HEK293 (cell line): Measurements from ENCODE around the gene HDAC10.

ENCODE experiments used
- CTCF ChIA-PET: fragments of 350-600 bp; formaldehyde crosslinking; extraction: SDS; loops from one replicate; lab custom pipeline; 2021; ENCODE audit warnings: antibody characterized with exemption; lab: Yijun Ruan, JAX
- POLR2A ChIA-PET: fragments of 300-600 bp; formaldehyde crosslinking; extraction: SDS; loops from one replicate; lab custom pipeline; 2020; ENCODE audit warnings: antibody characterized with exemption, inconsistent platforms; lab: Yijun Ruan, JAX
- H3K27ac ChIP-seq: fragments of 200-500 bp; sonication (Bioruptor generic); 2 replicates; pipeline ENCODE4 v1.5.1; 2014; ENCODE audit warnings: low read depth, low read length, control low read depth, inconsistent platforms; ENCODE audit errors: extremely low read depth
- H3K36me3 ChIP-seq, 2 experiments: fragments of 200-500 bp in 1 of 2; sonication (Bioruptor generic) in 1 of 2; 1 replicate in 1 of 2; 2 replicates in 1 of 2; pipeline ENCODE4 v1.5.1; 2014 to 2017; ENCODE audit warnings: inconsistent platforms in 2 of 2, low read length in 2 of 2; ENCODE audit not compliant: control insufficient read depth in 2 of 2, insufficient read depth in 1 of 2
- H3K4me1 ChIP-seq: fragments of 200-500 bp; sonication (Bioruptor generic); 2 replicates; pipeline ENCODE4 v1.5.1; 2014; ENCODE audit warnings: mild to moderate bottlenecking, low read length, inconsistent platforms; ENCODE audit not compliant: control insufficient read depth, insufficient read depth
- H3K4me3 ChIP-seq: 2 replicates; pipeline ENCODE4 v1.5.1; 2011; ENCODE audit warnings: low read depth, mild to moderate bottlenecking, control low read depth, low read length, moderate library complexity
- H3K9me3 ChIP-seq: fragments of 200-500 bp; sonication (Bioruptor generic); 2 replicates; pipeline ENCODE4 v1.5.1; 2014; ENCODE audit warnings: low read depth, low read length, inconsistent platforms; ENCODE audit not compliant: control insufficient read depth, insufficient read depth
- BCL11A ChIP-seq: fragments of 450-650 bp; formaldehyde crosslinking; IDR thresholded peaks from 2 replicates; pipeline ENCODE4 v1.5.1; 2016; ENCODE audit warnings: low read depth, missing biosample characterization, missing genetic modification characterization
- EGR2 ChIP-seq: fragments of 450-650 bp; formaldehyde crosslinking; IDR thresholded peaks from 2 replicates; pipeline ENCODE4 v1.5.1; 2016; ENCODE audit warnings: low read depth, missing biosample characterization, missing genetic modification characterization
- GLI4 ChIP-seq: fragments of 450-650 bp; formaldehyde crosslinking; IDR thresholded peaks from 2 replicates; pipeline ENCODE4 v1.5.1; 2016; ENCODE audit warnings: missing biosample characterization, missing genetic modification characterization
- GLIS1 ChIP-seq: fragments of 450-650 bp; formaldehyde crosslinking; IDR thresholded peaks from 2 replicates; pipeline ENCODE4 v1.5.1; 2016; ENCODE audit warnings: missing biosample characterization, missing genetic modification characterization
- KLF16 ChIP-seq: fragments of 450-650 bp; formaldehyde crosslinking; IDR thresholded peaks from 2 replicates; pipeline ENCODE4 v1.5.1; 2017; ENCODE audit warnings: missing biosample characterization, missing genetic modification characterization
- KLF8 ChIP-seq: fragments of 450-650 bp; formaldehyde crosslinking; IDR thresholded peaks from 2 replicates; pipeline ENCODE4 v1.5.1; 2016; ENCODE audit warnings: missing biosample characterization, missing genetic modification characterization
- MYNN ChIP-seq: fragments of 450-650 bp; formaldehyde crosslinking; IDR thresholded peaks from 2 replicates; pipeline ENCODE4 v1.5.1; 2016; ENCODE audit warnings: missing biosample characterization, missing genetic modification characterization, borderline replicate concordance
- RBAK ChIP-seq: fragments of 450-650 bp; formaldehyde crosslinking; IDR thresholded peaks from 2 replicates; pipeline ENCODE4 v1.5.1; 2016; ENCODE audit warnings: missing biosample characterization, missing genetic modification characterization
- ZBTB1 ChIP-seq: fragments of 450-650 bp; formaldehyde crosslinking; IDR thresholded peaks from 2 replicates; pipeline ENCODE4 v1.5.1; 2016; ENCODE audit warnings: missing biosample characterization, missing genetic modification characterization
- ZBTB48 ChIP-seq: fragments of 450-650 bp; formaldehyde crosslinking; IDR thresholded peaks from 2 replicates; pipeline ENCODE4 v1.5.1; 2016; ENCODE audit warnings: missing biosample characterization, missing genetic modification characterization
- ZFHX2 ChIP-seq: fragments of 450-650 bp; formaldehyde crosslinking; conservative IDR thresholded peaks from 2 replicates; pipeline ENCODE4 v1.5.1; 2016; ENCODE audit warnings: missing biosample characterization, missing genetic modification characterization
- ZIC2 ChIP-seq: fragments of 450-650 bp; formaldehyde crosslinking; IDR thresholded peaks from 2 replicates; pipeline ENCODE4 v1.5.1; 2016; ENCODE audit warnings: missing biosample characterization, missing genetic modification characterization
- ZNF10 ChIP-seq: fragments of 450-650 bp; formaldehyde crosslinking; IDR thresholded peaks from 2 replicates; pipeline ENCODE4 v1.5.1; 2017; ENCODE audit warnings: missing biosample characterization, missing genetic modification characterization
- ZNF112 ChIP-seq: fragments of 450-650 bp; formaldehyde crosslinking; IDR thresholded peaks from 2 replicates; pipeline ENCODE4 v1.5.0; 2017; ENCODE audit warnings: missing biosample characterization, missing genetic modification characterization
- ZNF140 ChIP-seq: fragments of 450-650 bp; formaldehyde crosslinking; IDR thresholded peaks from 2 replicates; pipeline ENCODE4 v1.5.1; 2016; ENCODE audit warnings: missing biosample characterization, missing genetic modification characterization
- ZNF174 ChIP-seq: fragments of 450-650 bp; formaldehyde crosslinking; IDR thresholded peaks from 2 replicates; pipeline ENCODE4 v1.5.0; 2017; ENCODE audit warnings: missing biosample characterization, mild to moderate bottlenecking, missing genetic modification characterization
- ZNF239 ChIP-seq: fragments of 450-650 bp; formaldehyde crosslinking; IDR thresholded peaks from 2 replicates; pipeline ENCODE4 v1.5.1; 2016; ENCODE audit warnings: missing biosample characterization, missing genetic modification characterization
- ZNF292 ChIP-seq: fragments of 450-650 bp; formaldehyde crosslinking; IDR thresholded peaks from 2 replicates; pipeline ENCODE4 v1.5.1; 2016; ENCODE audit warnings: low read depth, missing biosample characterization, missing genetic modification characterization, borderline replicate concordance
- ZNF341 ChIP-seq: fragments of 450-650 bp; formaldehyde crosslinking; IDR thresholded peaks from 2 replicates; pipeline ENCODE4; 2016; ENCODE audit warnings: low read depth, missing biosample characterization, missing genetic modification characterization
- ZNF426 ChIP-seq: fragments of 450-650 bp; formaldehyde crosslinking; IDR thresholded peaks from 2 replicates; pipeline ENCODE4 v1.5.1; 2017; ENCODE audit warnings: missing biosample characterization, missing genetic modification characterization, mild to moderate bottlenecking, inconsistent platforms, moderate library complexity
- ZNF449 ChIP-seq: fragments of 450-650 bp; formaldehyde crosslinking; IDR thresholded peaks from 2 replicates; pipeline ENCODE4 v1.5.1; 2017; ENCODE audit warnings: missing biosample characterization, mild to moderate bottlenecking, missing genetic modification characterization, moderate library complexity
- ZNF510 ChIP-seq: fragments of 450-650 bp; formaldehyde crosslinking; IDR thresholded peaks from 2 replicates; pipeline ENCODE4 v1.5.1; 2018; ENCODE audit warnings: mild to moderate bottlenecking, missing genetic modification characterization, missing biosample characterization; ENCODE audit not compliant: insufficient replicate concordance
- ZNF513 ChIP-seq: fragments of 450-650 bp; IDR thresholded peaks from 2 replicates; pipeline ENCODE4 v1.5.1; 2018; ENCODE audit warnings: missing biosample characterization, missing genetic modification characterization
- ZNF529 ChIP-seq: fragments of 450-650 bp; formaldehyde crosslinking; IDR thresholded peaks from 2 replicates; pipeline ENCODE4 v1.5.1; 2017; ENCODE audit warnings: missing genetic modification characterization, missing biosample characterization; ENCODE audit not compliant: insufficient replicate concordance
- ZNF558 ChIP-seq: fragments of 450-650 bp; formaldehyde crosslinking; IDR thresholded peaks from 2 replicates; pipeline ENCODE4 v1.5.1; 2016; ENCODE audit warnings: missing biosample characterization, missing genetic modification characterization
- ZNF621 ChIP-seq: fragments of 450-650 bp; formaldehyde crosslinking; IDR thresholded peaks from 2 replicates; pipeline ENCODE4 v1.5.1; 2017; ENCODE audit warnings: missing biosample characterization, missing genetic modification characterization
- ZNF660 ChIP-seq: fragments of 450-650 bp; IDR thresholded peaks from 2 replicates; pipeline ENCODE4 v1.5.1; 2018; ENCODE audit warnings: missing biosample characterization, mild to moderate bottlenecking, missing genetic modification characterization
- ZNF664 ChIP-seq: fragments of 450-650 bp; formaldehyde crosslinking; IDR thresholded peaks from 2 replicates; pipeline ENCODE4 v1.5.1; 2016; ENCODE audit warnings: missing biosample characterization, missing genetic modification characterization
- TF ChIP-seq, protein P1 (sequence below): fragments of 450-650 bp; formaldehyde crosslinking; IDR thresholded peaks from 2 replicates; pipeline ENCODE4 v1.5.1; 2016; ENCODE audit warnings: missing biosample characterization, missing genetic modification characterization

HDAC10 gene

GRCh38 chr22:50294319-50294656 lies 43.2 kb upstream of the HDAC10 start:
- CTCF ChIA-PET, result interaction anchor here (0.6 to 2.6 kb wide), 8 partner anchors 9 to 402 kb away, joined by 3 to 14 read pairs (median 4); partner anchors contain the start of gene DENND6B
- Histone ChIP-seq H3K9me3 (no peaks in the 10 kb centered on the region), H3K36me3 (peaks cover 0 to 51% of the 10 kb centered on the region in 2 experiments; a peak in 2 of 3 replicates), H3K4me1 (no peaks in the 10 kb centered on the region), H3K27ac (no peak overlapping the region), H3K4me3 (no peak overlapping the region)
- no peak for TF ChIP-seq ZNF239 (tag by site-specific recombination)
- TF ChIP-seq ZNF513 (tag by site-specific recombination), result no peak
- no peak for TF ChIP-seq ZNF112 (tag by site-specific recombination)
- TF ChIP-seq KLF16 (tag by site-specific recombination), result no peak
- no peak for TF ChIP-seq ZBTB48 (tag by site-specific recombination)
- TF ChIP-seq ZNF292 (tag by site-specific recombination), result no peak
- no peak for TF ChIP-seq ZNF558 (tag by site-specific recombination)
- TF ChIP-seq ZNF426 (tag by site-specific recombination), result no peak
- no peak for TF ChIP-seq ZNF10 (tag by site-specific recombination)
- TF ChIP-seq ZNF140 (tag by site-specific recombination), result no peak
- TF ChIP-seq ZNF510 (tag by site-specific recombination), result no peak
- TF ChIP-seq BCL11A (tag by site-specific recombination), result no peak
- no peak for TF ChIP-seq GLI4 (tag by site-specific recombination)
- TF ChIP-seq MYNN (tag by site-specific recombination), result no peak
- POLR2A ChIA-PET, result interaction anchor here (0.9 to 3.3 kb wide), 4 partner anchors 8 to 30 kb away, joined by 4 to 37 read pairs (median 6); partner anchors contain the start of gene PLXNB2

GRCh38 chr22:50293441-50294318 lies 42.6 kb upstream of the HDAC10 start:
- Histone ChIP-seq H3K9me3 (no peaks in the 10 kb centered on the region), H3K4me3 (no peak overlapping the region), H3K36me3 (peaks cover 0 to 57% of the 10 kb centered on the region in 2 experiments; a peak in 2 of 3 replicates), H3K4me1 (no peaks in the 10 kb centered on the region), H3K27ac (no peak overlapping the region)
- CTCF ChIA-PET, result interaction anchor here (0.6 to 2.6 kb wide), 8 partner anchors 9 to 402 kb away, joined by 3 to 14 read pairs (median 4); partner anchors contain the start of gene DENND6B
- POLR2A ChIA-PET, result interaction anchor here (0.9 to 3.3 kb wide), 5 partner anchors 9 to 214 kb away, joined by 3 to 37 read pairs (median 6); partner anchors contain the start of genes LMF2, NCAPH2 and PLXNB2
- TF ChIP-seq ZBTB1 (tag by site-specific recombination), result no peak
- TF ChIP-seq ZNF660 (tag by site-specific recombination), result no peak
- peak; percentile 69 for TF ChIP-seq ZIC2
- TF ChIP-seq ZNF664 (tag by site-specific recombination), result 0 out of 2 replicates have a peak, but pooled peaks have one; percentile 27
- no peak for TF ChIP-seq ZNF449 (tag by site-specific recombination)
- no peak for TF ChIP-seq RBAK (tag by site-specific recombination)
- peak; percentile 84 for TF ChIP-seq ZFHX2
- TF ChIP-seq GLIS1 (tag by site-specific recombination), result peak; percentile 11; the same call in 1 of the 2 replicates
- TF ChIP-seq, protein P1, sequence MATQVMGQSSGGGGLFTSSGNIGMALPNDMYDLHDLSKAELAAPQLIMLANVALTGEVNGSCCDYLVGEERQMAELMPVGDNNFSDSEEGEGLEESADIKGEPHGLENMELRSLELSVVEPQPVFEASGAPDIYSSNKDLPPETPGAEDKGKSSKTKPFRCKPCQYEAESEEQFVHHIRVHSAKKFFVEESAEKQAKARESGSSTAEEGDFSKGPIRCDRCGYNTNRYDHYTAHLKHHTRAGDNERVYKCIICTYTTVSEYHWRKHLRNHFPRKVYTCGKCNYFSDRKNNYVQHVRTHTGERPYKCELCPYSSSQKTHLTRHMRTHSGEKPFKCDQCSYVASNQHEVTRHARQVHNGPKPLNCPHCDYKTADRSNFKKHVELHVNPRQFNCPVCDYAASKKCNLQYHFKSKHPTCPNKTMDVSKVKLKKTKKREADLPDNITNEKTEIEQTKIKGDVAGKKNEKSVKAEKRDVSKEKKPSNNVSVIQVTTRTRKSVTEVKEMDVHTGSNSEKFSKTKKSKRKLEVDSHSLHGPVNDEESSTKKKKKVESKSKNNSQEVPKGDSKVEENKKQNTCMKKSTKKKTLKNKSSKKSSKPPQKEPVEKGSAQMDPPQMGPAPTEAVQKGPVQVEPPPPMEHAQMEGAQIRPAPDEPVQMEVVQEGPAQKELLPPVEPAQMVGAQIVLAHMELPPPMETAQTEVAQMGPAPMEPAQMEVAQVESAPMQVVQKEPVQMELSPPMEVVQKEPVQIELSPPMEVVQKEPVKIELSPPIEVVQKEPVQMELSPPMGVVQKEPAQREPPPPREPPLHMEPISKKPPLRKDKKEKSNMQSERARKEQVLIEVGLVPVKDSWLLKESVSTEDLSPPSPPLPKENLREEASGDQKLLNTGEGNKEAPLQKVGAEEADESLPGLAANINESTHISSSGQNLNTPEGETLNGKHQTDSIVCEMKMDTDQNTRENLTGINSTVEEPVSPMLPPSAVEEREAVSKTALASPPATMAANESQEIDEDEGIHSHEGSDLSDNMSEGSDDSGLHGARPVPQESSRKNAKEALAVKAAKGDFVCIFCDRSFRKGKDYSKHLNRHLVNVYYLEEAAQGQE (tag by site-specific recombination), result no peak
- no peak for TF ChIP-seq ZNF621 (tag by site-specific recombination)
- peak; percentile 65 for TF ChIP-seq EGR2 (tag by site-specific recombination)
- no peak for TF ChIP-seq ZNF174 (tag by site-specific recombination)
- TF ChIP-seq ZNF341 (tag by site-specific recombination), result no peak
- TF ChIP-seq BCL11A (tag by site-specific recombination), result no peak
- no peak for TF ChIP-seq ZNF529 (tag by site-specific recombination)
- TF ChIP-seq KLF8, result no peak
